HG03565 (cell line): Measurements from ENCODE around the gene RSRC2.
"Not testable (repeated sequence)": the region's sequence is repeated elsewhere in the genome, so short reads cannot be mapped to it uniquely, and the experiment has no call there.

ENCODE experiments used
- ATAC-seq: cut with Tn5 transposase; IDR thresholded peaks from one replicate; pipeline ENCODE4 v1.9.1; 2021; ENCODE audit warnings: mild to moderate bottlenecking, moderate library complexity; ENCODE audit not compliant: unreplicated experiment

The RSRC2 gene

DNA sequence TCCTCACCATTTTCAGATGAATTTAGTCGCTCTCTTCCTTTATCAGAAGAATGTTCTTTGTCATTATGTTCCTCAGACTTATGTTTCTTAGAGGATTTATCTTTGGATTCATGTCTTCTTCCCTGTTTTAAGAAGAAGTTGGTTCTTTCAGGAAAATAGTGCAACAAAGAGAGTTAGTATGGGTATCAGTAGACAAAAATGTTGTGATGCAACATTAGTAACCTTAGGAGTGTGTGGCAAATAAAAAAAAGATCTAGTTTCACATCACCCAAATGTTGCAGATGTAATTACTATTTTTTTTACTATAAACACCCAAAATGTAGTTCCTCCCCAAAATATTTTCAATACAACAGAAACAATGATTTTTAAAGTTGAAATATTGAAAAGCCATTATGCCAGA is 7.8 kb downstream of the RSRC2 start:
- no peak for ATAC-seq

DNA sequence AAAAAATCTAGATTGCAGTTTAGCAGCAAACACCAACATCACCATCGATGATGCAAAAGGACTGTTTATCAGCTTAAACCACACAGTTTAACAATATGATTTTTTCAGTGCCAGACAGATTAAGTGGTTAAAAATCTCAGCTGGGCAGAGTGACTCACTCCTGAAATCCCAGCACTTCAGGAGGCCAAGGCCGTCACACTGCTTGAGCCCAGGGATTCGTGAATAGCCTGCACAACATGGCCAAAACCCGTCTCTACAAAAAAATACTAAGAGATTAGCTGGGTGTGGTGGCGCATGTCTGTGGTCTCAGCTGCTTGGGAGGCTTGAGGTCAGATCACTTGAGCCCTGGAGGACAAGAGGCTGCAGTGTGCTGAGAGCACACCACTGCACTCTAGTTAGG is 8.9 kb downstream of the RSRC2 start:
- no peak for ATAC-seq

DNA sequence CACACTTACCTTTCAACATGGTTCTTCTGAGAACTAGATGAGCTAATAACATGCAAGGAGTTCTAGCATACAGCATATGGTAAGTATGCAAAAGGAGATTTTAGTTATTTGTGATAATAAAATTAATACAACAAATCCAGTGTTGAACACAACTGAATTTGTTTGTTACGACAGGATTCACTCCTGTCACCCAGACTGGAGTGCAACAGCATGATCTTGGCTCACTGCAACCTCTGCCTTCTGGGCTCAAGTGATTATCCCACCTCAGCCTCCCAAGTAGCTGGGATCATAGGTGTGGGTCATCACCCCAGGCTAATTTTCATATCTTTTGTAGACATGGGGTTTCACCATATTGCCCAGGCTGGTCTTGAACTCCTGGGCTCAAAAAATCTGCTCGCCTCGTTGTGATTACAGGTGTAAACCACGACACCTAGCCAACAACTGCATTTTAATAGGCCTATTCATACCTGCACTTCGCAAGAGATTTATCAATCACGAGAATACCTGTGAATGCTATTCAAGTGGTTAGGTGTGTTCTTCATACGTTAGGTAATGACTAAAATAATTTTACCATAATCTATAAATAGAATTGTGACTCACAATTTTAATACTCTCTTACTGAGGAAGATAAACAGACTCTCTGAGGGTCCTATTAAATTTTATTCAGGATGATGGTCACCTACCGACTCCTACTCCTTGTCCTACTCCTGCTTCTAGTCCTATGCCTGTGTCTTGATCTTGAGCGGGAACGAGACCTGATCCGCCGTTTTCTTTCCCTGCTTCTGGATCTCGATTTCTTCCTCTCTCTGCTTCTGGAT is 10.0 kb downstream of the RSRC2 start:
- ATAC-seq: no peak

DNA sequence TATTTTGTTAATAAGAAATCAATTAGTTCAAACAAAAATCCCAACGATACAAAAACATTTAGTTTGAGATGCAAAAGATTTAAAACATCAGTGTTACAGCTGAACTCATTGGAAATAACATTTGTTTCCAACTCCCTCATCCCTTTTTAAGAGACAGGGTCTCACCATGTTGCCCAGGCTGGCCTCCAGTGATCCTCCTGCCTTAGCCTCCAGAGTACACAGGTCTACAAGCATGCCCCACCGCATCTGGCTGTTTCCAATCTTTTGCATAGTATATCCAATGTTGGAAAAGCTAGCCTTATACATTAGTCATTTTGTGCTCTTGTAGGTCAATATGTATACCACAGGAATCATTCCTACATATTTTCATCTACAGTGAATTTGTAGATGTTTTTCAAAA is 11.5 kb downstream of the RSRC2 start:
- ATAC-seq: no peak

DNA sequence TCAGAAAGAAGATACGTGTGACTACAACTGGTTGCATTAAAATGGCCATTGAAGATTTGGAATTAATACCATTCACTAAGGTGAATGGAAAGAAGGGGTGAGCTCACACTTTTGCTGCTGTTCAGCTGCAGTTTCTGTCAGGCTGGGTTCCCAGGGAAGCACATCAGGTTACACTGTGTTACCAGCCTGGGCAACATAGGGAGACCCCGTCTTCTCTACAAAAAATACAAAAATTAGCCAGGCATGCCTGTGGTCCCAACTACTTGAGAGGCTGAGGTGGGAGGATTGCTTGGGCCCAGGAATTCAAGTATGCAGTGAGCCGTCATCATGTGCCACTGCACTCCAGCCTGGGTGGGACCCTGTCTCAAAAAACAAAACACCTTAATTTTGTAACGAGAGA is 13.1 kb downstream of the RSRC2 start:
- ATAC-seq: no peak

DNA sequence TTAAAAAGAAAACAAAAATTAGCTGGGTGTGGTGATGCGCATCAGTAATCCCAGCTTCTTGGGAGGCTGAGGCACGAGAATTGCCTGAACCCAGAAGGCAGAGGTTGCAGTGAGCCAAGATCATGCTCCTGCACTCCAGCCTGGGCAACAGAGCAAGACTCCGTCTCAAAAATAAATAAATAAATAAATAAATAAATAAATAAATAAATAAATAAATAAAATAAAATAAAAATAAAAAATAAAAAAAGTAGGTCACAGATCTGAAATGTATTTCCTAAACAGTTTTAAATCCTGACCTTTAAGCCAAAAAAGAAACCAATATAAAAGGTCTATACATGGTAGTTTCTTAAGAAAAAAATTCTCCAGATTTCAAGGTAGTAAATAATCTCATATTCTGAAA is 13.7 kb downstream of the RSRC2 start:
- ATAC-seq: not testable (repeated sequence)

DNA sequence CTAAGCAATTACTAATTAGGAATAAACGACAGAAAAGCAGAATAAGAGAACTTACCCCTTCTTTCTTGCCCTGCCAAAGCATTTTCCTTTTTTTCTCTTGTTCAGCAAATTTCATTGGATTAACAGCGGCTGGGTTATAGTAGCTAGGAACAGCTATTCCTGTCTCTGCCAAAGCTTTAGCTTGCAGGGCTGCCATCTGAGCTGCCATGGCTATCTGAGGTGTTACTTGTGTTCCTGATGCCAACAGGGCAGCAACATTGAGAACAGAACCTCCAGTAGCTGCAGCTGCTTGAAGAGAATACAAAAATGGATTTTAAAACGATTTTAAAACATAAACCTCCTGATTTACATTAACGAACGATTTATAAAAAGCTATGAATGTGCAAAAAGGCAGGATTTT is 18.6 kb downstream of the RSRC2 start:
- no peak for ATAC-seq

DNA sequence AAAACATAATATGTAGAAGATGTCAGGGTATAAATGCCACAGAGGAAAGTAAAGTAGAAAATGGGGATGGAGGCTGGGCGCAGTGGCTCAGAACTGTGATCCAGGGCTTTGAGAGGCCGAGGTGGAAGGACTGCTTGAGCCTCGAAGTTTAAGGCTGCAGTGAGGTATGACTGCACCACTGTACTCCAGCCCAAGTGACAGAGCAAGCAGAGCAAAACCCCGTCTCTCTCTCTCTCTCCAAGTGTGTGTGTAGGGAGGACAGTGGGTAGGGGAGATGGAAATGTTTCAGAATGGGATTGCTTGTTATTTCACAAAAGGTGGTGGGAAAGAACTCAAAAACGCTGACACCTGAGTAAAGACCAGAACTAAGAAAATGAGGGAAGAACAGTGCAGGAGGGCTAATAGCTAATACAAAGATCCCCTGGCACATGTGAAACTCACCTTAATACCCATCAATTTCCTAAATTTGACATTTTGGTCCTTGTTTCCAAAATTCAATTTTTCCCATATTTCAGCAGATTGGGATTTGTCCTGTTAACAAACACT is 20.3 kb downstream of the RSRC2 start:
- no peak for ATAC-seq

DNA sequence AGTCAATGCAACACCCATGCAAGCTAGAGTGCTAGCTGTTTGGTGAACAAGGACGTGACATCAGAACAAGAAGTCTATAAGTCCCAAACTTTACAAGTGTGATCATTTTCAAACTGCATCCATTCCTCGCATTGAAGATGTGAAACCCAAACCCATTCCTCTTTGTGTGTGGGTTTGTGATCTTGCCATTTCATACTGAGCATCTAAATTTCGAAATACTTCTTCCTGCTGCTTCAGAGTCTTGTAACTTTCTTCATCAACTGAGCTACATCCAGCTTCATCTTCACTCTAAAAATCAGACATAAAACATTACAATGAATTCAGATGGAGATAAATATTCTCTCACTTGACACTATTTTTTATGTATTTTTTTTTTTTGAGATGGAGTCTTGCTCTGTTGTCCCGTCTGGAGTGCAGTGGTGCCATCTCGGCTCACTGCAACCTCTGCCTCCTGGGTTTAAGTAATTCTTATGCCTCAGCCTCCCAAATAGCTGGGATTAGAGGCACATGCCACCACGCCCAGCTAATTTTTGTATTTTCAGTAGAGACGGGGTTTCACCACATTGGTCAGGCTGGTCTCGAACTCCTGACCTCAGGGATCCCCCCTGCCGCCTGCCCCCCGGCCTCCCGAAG is 21.2 kb downstream of the RSRC2 start:
- ATAC-seq: no peak

DNA sequence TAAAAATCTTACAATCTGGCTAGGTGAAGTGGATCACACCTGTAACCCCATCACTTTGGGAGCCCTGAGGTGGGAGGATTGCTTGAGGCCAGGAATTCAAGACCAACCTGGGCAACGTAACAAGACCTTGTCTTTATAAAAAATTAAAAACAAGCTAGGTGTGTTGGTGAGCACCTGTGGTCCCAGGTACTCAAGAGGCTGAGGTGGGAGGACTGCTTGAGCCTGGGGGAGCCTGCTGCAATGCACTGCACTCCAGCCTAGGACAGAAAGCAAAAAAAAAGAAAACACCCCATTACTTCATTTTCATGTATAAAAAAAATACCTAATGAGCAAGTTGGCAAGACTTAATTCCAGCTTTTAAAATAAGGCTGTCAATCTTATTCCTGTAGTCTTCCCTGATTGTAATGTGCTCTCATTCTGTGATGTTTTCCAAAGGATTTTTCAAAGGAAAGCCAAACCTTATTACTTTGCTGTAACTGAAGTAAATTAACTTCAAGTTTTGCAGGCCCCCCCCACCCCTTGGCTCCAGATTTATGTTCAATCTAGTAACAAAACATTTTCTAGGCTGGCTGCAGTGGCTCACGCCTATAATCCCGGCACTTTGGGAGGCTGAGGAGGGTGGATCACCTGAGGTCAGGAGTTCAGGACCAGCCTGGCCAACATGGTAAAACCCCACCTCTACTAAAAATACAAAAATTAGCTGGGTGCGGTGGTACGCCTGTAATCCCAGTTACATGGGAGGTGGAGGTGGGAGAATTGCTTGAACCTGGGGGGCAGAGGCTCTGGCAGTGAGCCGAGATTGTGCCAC is 22.7 kb downstream of the RSRC2 start:
- ATAC-seq: no peak

DNA sequence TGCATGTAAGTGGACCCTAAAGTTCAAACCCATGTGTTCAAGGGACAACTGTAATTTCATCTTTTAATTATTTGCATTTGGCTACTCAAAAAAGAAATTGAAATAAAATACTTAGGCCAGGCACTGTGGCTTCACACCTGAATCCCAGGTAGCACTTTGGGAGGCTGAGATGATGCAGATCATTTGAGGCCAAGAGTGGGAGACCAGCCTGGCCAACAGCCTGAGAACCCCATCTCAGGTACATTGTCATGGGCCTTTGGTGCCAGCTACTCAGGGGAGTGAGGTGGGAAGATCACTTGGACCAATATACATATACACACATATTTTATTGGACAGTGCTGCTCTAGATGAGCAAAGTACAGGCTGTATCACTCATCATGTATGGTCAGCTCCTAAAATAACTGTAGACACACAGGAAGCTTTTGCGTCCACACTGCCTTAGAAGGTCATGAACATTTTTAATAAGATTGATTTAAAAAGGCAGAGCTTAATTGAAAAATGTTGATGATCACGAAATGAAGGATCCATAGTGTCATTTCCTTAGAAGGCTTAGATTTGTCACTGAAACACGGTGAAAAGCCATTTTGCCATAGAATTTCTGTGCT is 23.5 kb downstream of the RSRC2 start:
- no peak for ATAC-seq

DNA sequence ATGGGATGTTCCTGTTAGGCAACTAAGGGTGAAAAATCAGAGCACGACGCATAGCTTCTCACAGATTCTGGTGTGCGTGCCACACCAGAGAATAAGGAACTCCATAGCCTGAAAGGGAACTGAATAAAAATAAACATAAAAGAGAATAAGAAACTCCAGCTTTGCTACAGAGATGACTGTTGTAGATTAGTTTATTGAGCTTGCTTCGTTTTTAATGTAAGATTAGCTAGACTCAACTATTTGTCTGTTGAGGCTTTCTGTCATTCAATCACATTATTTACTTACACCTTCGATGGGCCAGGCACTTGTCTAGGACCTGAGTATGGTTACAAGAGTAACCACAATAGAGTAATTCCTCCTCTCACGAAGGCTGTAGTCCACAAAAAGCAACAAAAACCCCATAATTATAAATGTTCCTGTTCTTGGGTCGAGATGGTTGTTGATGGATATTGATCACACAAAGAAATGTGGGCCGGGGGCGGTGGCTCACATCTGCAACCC is 25.2 kb downstream of the RSRC2 start:
- no peak for ATAC-seq

DNA sequence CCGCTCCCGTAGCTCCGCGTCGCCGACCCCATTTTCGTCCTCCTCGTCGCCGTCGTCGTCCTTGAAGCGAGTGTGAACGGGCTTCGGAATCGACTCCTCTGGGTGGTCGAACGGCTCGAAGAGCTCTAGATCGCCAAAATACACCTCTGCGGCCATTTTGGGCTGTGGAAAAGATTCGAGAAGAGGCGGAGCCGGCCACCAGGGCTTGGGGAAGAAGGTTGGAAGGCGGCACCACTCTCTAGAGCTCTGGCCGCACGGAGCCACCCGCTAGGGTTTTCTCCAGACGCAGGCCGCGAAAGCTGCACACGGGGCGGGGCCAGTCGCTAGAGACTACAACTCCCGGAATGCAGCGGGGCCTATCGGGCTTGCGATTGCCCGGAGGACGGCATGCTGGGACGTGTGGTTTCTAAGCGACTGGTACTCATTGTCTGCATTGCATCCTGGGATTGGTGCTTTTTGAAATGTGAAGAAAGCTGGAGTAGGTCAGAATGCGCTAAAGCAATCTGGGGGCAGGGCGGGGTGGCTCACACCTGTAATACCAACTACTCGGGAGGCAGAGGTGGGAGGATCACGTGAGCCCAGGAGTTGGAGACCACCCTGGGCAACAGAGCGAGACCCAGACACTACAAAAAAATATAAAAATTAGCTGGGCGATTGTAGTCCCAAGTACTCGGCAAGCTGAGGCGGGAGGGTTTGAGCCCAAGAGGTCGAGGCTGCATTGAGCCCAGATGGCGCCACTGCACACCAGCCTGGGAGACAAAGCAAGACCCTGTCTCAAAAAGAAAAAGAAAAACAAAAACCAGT is 25.8 kb downstream of the RSRC2 start, which contains the start of gene ZCCHC8:
Gene ZCCHC8 (minus strand): TSS at position 248 of the 804 bp plus-strand sequence. CDS start 92 bp downstream, at position 156.
- ATAC-seq: peak; percentile 92

DNA sequence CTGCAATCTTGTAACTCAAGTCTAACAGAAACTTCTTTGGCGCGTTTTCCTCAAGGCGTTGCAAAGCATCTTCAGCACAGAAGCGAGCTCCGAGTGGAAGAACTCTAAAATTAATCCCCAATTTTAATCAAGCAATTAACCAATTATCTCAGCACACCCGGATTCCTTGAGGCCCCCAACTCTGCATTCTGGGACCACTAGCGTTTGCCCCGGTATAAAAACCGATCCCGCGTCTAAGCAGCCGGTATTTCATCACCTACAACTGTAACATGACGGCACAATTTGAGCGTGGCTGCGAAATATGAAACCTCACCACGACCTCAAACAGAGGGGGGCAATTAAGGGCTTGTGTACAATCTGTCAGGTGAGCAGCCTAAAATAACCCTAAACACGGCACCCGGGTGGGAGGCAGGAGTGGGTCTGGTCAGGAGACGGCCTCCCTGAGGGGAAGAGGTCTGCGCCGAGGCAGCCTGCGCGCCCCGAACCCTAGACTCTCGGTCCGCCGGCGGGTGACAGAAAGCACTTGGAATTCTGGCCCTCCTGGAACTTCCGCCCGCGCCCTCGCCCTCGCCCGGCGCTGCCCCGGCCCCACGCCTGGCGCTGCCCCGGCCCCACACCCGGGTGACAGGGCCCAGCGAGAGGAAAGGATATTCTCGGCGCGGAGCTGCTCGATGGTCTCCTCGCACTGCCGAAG is 26.6 kb downstream of the RSRC2 start:
- ATAC-seq: peak; percentile 4

DNA sequence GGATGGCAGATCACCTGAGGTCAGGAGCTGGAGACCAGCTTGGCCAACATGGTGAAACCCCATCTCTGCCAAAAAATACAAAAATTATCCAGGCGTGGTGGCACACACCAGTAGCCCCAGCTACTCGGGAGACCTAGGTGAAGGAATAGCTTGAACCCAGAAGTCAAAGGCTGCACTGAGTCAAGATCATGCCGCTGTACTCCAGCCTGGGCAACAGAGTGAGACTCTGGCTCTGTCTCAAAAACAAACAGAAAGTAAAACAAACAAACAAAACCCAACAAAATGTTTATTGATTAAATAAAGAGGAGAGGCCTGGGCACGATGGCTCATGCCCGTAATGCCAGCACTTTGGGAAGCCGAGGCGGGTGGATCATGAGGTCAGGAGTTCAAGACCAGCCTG is 31.5 kb downstream of the RSRC2 start:
- ATAC-seq: no peak

DNA sequence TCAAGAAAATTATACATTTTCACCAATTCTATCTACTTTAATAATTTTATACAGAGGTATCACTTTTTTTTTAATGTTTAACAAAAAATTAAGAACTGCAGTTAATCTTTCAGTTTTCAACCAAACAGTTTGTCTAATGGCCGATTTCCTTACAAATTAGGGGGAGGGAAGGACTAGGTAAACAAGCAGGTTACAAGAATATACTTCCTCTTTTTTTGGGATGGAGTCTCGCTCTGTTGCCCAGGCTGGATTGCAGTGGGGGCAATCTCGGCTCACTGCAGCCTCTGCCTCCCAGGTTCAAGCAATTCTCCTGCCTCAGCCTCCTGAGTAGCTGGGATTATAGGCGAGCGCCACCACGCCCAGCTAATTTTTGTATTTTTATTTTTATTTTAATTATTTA is 33.5 kb downstream of the RSRC2 start:
- not testable (repeated sequence) for ATAC-seq

DNA sequence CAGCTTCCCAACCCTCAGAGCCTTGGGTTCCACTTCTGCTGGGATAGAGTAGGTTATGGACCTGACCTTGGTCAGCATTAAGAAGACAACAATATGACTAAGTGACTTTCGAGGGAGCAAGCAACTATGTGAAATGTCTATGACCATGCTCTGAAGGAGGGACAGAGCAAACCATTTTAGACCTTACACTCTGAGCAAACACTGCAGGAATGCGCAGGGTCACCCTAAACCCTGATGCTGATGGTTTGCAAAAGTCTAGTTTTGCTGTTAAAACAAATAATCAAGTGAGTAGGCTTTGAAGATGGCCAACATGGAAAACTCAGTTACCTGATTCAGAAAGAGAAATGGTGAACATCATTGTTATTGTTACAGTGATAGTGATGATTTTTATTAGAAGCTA is 34.7 kb downstream of the RSRC2 start:
- ATAC-seq: no peak

DNA sequence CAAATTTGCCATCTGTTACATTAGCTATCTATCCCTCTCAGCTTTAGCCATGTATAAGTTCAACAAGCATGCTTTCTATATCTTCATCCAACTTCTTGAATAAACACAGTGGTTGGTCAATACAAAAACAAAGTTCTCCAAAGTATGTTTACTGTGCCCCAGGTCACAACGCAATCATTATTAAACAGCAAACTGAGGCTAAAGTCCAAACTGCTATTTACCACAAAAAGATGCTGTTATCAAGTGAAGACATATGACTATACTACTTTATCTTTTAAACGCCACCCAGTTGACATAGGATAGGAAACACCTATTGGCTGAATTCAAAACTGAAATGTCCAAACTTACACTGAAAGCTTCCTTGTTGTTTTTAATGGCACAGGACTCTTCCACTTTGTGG is 37.7 kb downstream of the RSRC2 start:
- ATAC-seq: no peak

DNA sequence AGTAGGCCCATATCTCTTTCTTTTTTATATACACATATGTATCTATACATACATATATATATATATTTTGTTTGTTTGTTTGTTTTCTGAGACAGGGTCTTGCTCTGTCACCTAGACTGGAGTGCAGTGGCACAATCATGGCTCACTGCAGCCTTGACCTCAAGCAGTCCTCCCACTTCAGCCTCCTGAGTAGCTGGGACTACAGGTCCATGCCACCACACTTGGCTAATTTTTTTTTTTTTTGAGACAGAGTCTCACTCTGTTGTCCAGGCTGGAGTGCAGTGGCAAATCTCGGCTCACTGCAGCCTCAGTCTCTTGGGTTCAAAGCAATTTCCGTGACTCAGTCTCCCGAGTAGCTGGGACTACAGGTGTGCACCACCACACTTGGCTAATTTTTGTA is 38.9 kb downstream of the RSRC2 start:
- ATAC-seq: not testable (repeated sequence)
